Measurements from ENCODE around the gene ANGPTL4. TPM values are rescaled to one million over a fixed set of nuclear protein-coding genes. Genes with fewer than 3 reads are reported as not detected.
"Not testable (repeated sequence)": the region's sequence is repeated elsewhere in the genome, so short reads cannot be mapped to it uniquely, and the experiment has no call there.

The ANGPTL4 gene
- total RNA-seq, 1 donor = 1.1 TPM

- no peak for TF ChIP-seq CTCF (IDR thresholded peaks at IDR 0.05; ENCODE audit: extremely low read depth, low read depth, low read length)
- no peaks in the 10 kb centered on the region for H3K9me3 ChIP-seq (ENCODE audit: low read depth, low read length)
- H3K4me2 ChIP-seq (ENCODE audit: insufficient read depth, low read length) = peak overlapping the region; percentile 43
- H4K20me1 ChIP-seq (ENCODE audit: insufficient read depth, low read length) = no peaks in the 10 kb centered on the region
- DNase-seq (ENCODE audit: insufficient read length, low spot score, missing footprints) = peak; percentile 25
- H3K36me3 ChIP-seq (ENCODE audit: insufficient read depth, low read length) = no peaks in the 10 kb centered on the region
- no peak overlapping the region for H3K27ac ChIP-seq (ENCODE audit: low read depth, low read length)
- H3K4me3 ChIP-seq (ENCODE audit: insufficient read depth, low read length) = peak overlapping the region; percentile 43
- H2AFZ ChIP-seq (ENCODE audit: low read length) = no peak overlapping the region
- no peaks in the 10 kb centered on the region for H3K79me2 ChIP-seq (ENCODE audit: insufficient read depth, low read length)
- peaks cover 7% of the 10 kb centered on the region for H3K4me1 ChIP-seq (ENCODE audit: insufficient read depth, low read length)
- peaks cover 33% of the 10 kb centered on the region for H3K27me3 ChIP-seq (ENCODE audit: insufficient read depth, low read length)
Observed at GRCh38 chr19:8343483-8343844, 20.5 kb upstream of the ANGPTL4 start.

- not testable (repeated sequence) for H3K4me3 ChIP-seq (ENCODE audit: insufficient read depth, low read length); H4K20me1 ChIP-seq (ENCODE audit: insufficient read depth, low read length); H3K4me2 ChIP-seq (ENCODE audit: insufficient read depth, low read length); H3K9me3 ChIP-seq (ENCODE audit: low read depth, low read length); H3K27me3 ChIP-seq (ENCODE audit: insufficient read depth, low read length); H2AFZ ChIP-seq (ENCODE audit: low read length); DNase-seq (ENCODE audit: insufficient read length, low spot score, missing footprints); H3K27ac ChIP-seq (ENCODE audit: low read depth, low read length); H3K79me2 ChIP-seq (ENCODE audit: insufficient read depth, low read length); H3K36me3 ChIP-seq (ENCODE audit: insufficient read depth, low read length)
- H3K4me1 ChIP-seq (ENCODE audit: insufficient read depth, low read length) = peaks cover 22% of the 10 kb centered on the region
Observed at GRCh38 chr19:8349629-8350372, 14.2 kb upstream of the ANGPTL4 start.

- no peaks in the 10 kb centered on the region for H4K20me1 ChIP-seq (ENCODE audit: insufficient read depth, low read length)
- DNase-seq (ENCODE audit: insufficient read length, low spot score, missing footprints) = peak; percentile 85
- no peaks in the 10 kb centered on the region for H3K36me3 ChIP-seq (ENCODE audit: insufficient read depth, low read length)
- H2AFZ ChIP-seq (ENCODE audit: low read length) = peak overlapping the region; percentile 62
- H3K4me1 ChIP-seq (ENCODE audit: insufficient read depth, low read length) = peaks cover 39% of the 10 kb centered on the region
- H3K9me3 ChIP-seq (ENCODE audit: low read depth, low read length) = no peaks in the 10 kb centered on the region
- no peak overlapping the region for H3K27ac ChIP-seq (ENCODE audit: low read depth, low read length)
- H3K4me3 ChIP-seq (ENCODE audit: insufficient read depth, low read length) = peak overlapping the region; percentile 61
- H3K27me3 ChIP-seq (ENCODE audit: insufficient read depth, low read length) = no peaks in the 10 kb centered on the region
- TF ChIP-seq CTCF (IDR thresholded peaks at IDR 0.05; ENCODE audit: extremely low read depth, low read depth, low read length) = no peak
- no peaks in the 10 kb centered on the region for H3K79me2 ChIP-seq (ENCODE audit: insufficient read depth, low read length)
- peak overlapping the region; percentile 81 for H3K4me2 ChIP-seq (ENCODE audit: insufficient read depth, low read length)
Observed at GRCh38 chr19:8352134-8352827, 11.7 kb upstream of the ANGPTL4 start.

GRCh38 chr19:8352845-8353244 is 11.1 kb upstream of the ANGPTL4 start:
- not testable (repeated sequence) for H4K20me1 ChIP-seq (ENCODE audit: insufficient read depth, low read length); DNase-seq (ENCODE audit: insufficient read length, low spot score, missing footprints); H2AFZ ChIP-seq (ENCODE audit: low read length); H3K9me3 ChIP-seq (ENCODE audit: low read depth, low read length); H3K4me3 ChIP-seq (ENCODE audit: insufficient read depth, low read length); H3K27me3 ChIP-seq (ENCODE audit: insufficient read depth, low read length); H3K36me3 ChIP-seq (ENCODE audit: insufficient read depth, low read length); H3K27ac ChIP-seq (ENCODE audit: low read depth, low read length); H3K79me2 ChIP-seq (ENCODE audit: insufficient read depth, low read length)
- peak overlapping the region; percentile 81 for H3K4me2 ChIP-seq (ENCODE audit: insufficient read depth, low read length)
- peaks cover 35% of the 10 kb centered on the region for H3K4me1 ChIP-seq (ENCODE audit: insufficient read depth, low read length)
